OCI-LY1 (cell line): ENCODE data around the gene KIF20A.

Experiments
- H2AFZ ChIP-seq: fragments of 200-600 bp; sonication (generic), shearing (Covaris generic); 2 replicates; pipeline ENCODE4 v1.6.0; 2014; ENCODE audit warnings: antibody characterized with exemption, mild to moderate bottlenecking, low read length
- H3F3A ChIP-seq: fragments of 200-600 bp; sonication (generic), shearing (Covaris generic); 2 replicates; pipeline ENCODE4 v1.6.0; 2014; ENCODE audit warnings: mild to moderate bottlenecking, antibody characterized with exemption, low read length, moderate library complexity; ENCODE audit not compliant: insufficient read depth
- H3K27ac ChIP-seq: fragments of 200-600 bp; sonication (generic); 2 replicates; pipeline ENCODE4 v1.5.1; 2014; ENCODE audit warnings: low read length, mixed run types, mild to moderate bottlenecking, low read depth; ENCODE audit not compliant: poor library complexity, severe bottlenecking
- H3K27me3 ChIP-seq: fragments of 200-600 bp; sonication (generic); 2 replicates; pipeline ENCODE4 v1.6.0; 2014; ENCODE audit warnings: antibody characterized with exemption, mild to moderate bottlenecking, low read length, moderate library complexity; ENCODE audit not compliant: insufficient read depth
- H3K36me3 ChIP-seq: fragments of 200-600 bp; sonication (generic); 2 replicates; pipeline ENCODE4 v1.6.1; 2014; ENCODE audit warnings: mild to moderate bottlenecking, antibody characterized with exemption, low read length, moderate library complexity, mixed read lengths; ENCODE audit not compliant: insufficient read depth
- H3K4me1 ChIP-seq: fragments of 200-600 bp; sonication (generic); 2 replicates; pipeline ENCODE4 v1.5.1; 2014; ENCODE audit warnings: mild to moderate bottlenecking, low read length, moderate library complexity; ENCODE audit not compliant: insufficient read depth, severe bottlenecking
- H3K4me2 ChIP-seq: fragments of 200-600 bp; sonication (generic), shearing (Covaris generic); 2 replicates; pipeline ENCODE4 v1.6.1; 2014; ENCODE audit warnings: low read length
- H3K4me3 ChIP-seq: fragments of 200-600 bp; sonication (generic); 2 replicates; pipeline ENCODE4 v1.5.1; 2014; ENCODE audit warnings: low read length, low read depth, mild to moderate bottlenecking, mixed read lengths; ENCODE audit not compliant: poor library complexity, severe bottlenecking
- H3K79me2 ChIP-seq: fragments of 200-600 bp; shearing (Covaris generic); 2 replicates; pipeline ENCODE4 v1.6.1; 2016; ENCODE audit warnings: mixed run types, low read length, mixed read lengths; ENCODE audit not compliant: insufficient read depth
- H3K9ac ChIP-seq: fragments of 200-600 bp; sonication (generic), shearing (Covaris generic); 2 replicates; pipeline ENCODE4 v1.6.1; 2014; ENCODE audit warnings: mild to moderate bottlenecking, low read length, mixed read lengths
- H3K9me2 ChIP-seq: fragments of 200-600 bp; sonication (generic), shearing (Covaris generic); 2 replicates; pipeline ENCODE4 v1.6.1; 2014; ENCODE audit warnings: low read depth, mild to moderate bottlenecking, low read length, mixed read lengths
- H3K9me3 ChIP-seq: fragments of 200-600 bp; shearing (Covaris generic); 2 replicates; pipeline ENCODE4 v1.6.1; 2014; ENCODE audit warnings: low read length, mixed read lengths
- H4K20me1 ChIP-seq: fragments of 200-600 bp; sonication (generic), shearing (Covaris generic); 2 replicates; pipeline ENCODE4 v1.6.0; 2016; ENCODE audit warnings: mild to moderate bottlenecking, low read length; ENCODE audit not compliant: insufficient read depth
- CTCF ChIP-seq: fragments of 200-600 bp; sonication (generic), shearing (Covaris generic); IDR thresholded peaks from 2 replicates; pipeline ENCODE4 v1.5.1; 2017; ENCODE audit warnings: mild to moderate bottlenecking, antibody characterized with exemption, low read length, moderate library complexity, mixed read lengths
- EZH2 ChIP-seq: fragments of 200-600 bp; sonication (generic), shearing (Covaris generic); IDR thresholded peaks from 2 replicates; pipeline ENCODE4 v1.8.0; 2017; ENCODE audit warnings: borderline replicate concordance, mixed run types, mild to moderate bottlenecking, antibody characterized with exemption, low read length, moderate library complexity, mixed read lengths

Gene KIF20A

GRCh38 chr5:138234651-138235050, 55.7 kb downstream of the KIF20A start:
- no peaks in the 10 kb centered on the region for H3F3A ChIP-seq
- H3K4me2 ChIP-seq: no peak overlapping the region
- H3K9me3 ChIP-seq: no peaks in the 10 kb centered on the region
- no peaks in the 10 kb centered on the region for H3K36me3 ChIP-seq
- no peaks in the 10 kb centered on the region for H3K27me3 ChIP-seq
- no peaks in the 10 kb centered on the region for H3K9me2 ChIP-seq
- H3K9ac ChIP-seq: no peak overlapping the region
- no peaks in the 10 kb centered on the region for H3K4me1 ChIP-seq
- no peaks in the 10 kb centered on the region for H4K20me1 ChIP-seq
- H3K4me3 ChIP-seq: no peak overlapping the region
- no peak overlapping the region for H2AFZ ChIP-seq
- H3K79me2 ChIP-seq: no peaks in the 10 kb centered on the region
- no peak overlapping the region for H3K27ac ChIP-seq
- TF ChIP-seq EZH2 (no peak), CTCF (no peak)
